H1 (cell line): ENCODE results near the gene KIAA1755. TPM values are rescaled to one million over a fixed set of nuclear protein-coding genes. Genes with fewer than 3 reads are reported as not detected.

Experiments used
- CTCF ChIA-PET: fragments of 300-600 bp; sonication (Branson Sonifier 250); formaldehyde crosslinking; loops from one replicate; lab custom pipeline; 2021; ENCODE audit not compliant: partially characterized antibody; lab: Charles Lee
- POLR2A ChIA-PET: fragments of 300-600 bp; sonication (Branson Sonifier 250); formaldehyde crosslinking; loops from one replicate; lab custom pipeline; 2021; ENCODE audit warnings: inconsistent platforms; ENCODE audit not compliant: partially characterized antibody; lab: Charles Lee
- DNase-seq, 2 experiments: peaks; one replicate each; pipeline versions ENCODE4 v3.0.0 to v3.0.0-alpha.2; 2010 to 2022; ENCODE audit warnings: low spot score in 2 of 2, low read depth in 1 of 2, mixed read lengths in 1 of 2
- FAIRE-seq: peaks from 2 replicates; lab custom pipeline; 2011; peaks lifted over from hg19 to GRCh38; lab: Jason Lieb, UNC
- H2AFZ ChIP-seq: 2 replicates; pipeline ENCODE4 v1.8.1; 2012; ENCODE audit warnings: low read length, inconsistent platforms
- H2AK5ac ChIP-seq: 2 replicates; pipeline ENCODE4 v1.6.1; 2013; ENCODE audit warnings: low read depth, low read length
- H2BK120ac ChIP-seq: replicated peaks from 2 replicates; pipeline ENCODE3; 2013; ENCODE audit warnings: low read depth, low read length, inconsistent platforms
- H2BK12ac ChIP-seq: 2 replicates; pipeline ENCODE4 v1.6.1; 2013; ENCODE audit warnings: low read depth, low read length
- H2BK15ac ChIP-seq: 2 replicates; pipeline ENCODE4 v1.6.1; 2013; ENCODE audit warnings: low read length
- H2BK20ac ChIP-seq: 2 replicates; pipeline ENCODE4 v1.6.1; 2013; ENCODE audit warnings: low read length
- H2BK5ac ChIP-seq: 2 replicates; pipeline ENCODE4 v1.6.1; 2013; ENCODE audit warnings: low read depth, low read length
- H3K14ac ChIP-seq: 2 replicates; pipeline ENCODE4 v1.6.1; 2013; ENCODE audit warnings: inconsistent platforms; ENCODE audit not compliant: insufficient read length
- H3K18ac ChIP-seq: 2 replicates; pipeline ENCODE4 v1.6.1; 2013; ENCODE audit warnings: low read length; ENCODE audit errors: extremely low read depth
- H3K23ac ChIP-seq: 2 replicates; pipeline ENCODE4 v1.6.1; 2013; ENCODE audit warnings: inconsistent platforms; ENCODE audit not compliant: insufficient read length
- H3K23me2 ChIP-seq: 2 replicates; pipeline ENCODE4 v1.6.1; 2013; ENCODE audit warnings: low read depth, low read length
- H3K27ac ChIP-seq: 2 replicates; pipeline ENCODE4 v1.6.1; 2011; ENCODE audit warnings: low read depth, low read length, inconsistent platforms
- H3K27me3 ChIP-seq, 4 experiments: replicated peaks in 1 of 4; 1 replicate in 1 of 4; 2 replicates in 3 of 4; pipeline versions ENCODE4 v1.6.1 to v1.8.1; 2011 to 2013; ENCODE audit warnings: low read length in 3 of 4, mild to moderate bottlenecking in 3 of 4, inconsistent platforms in 2 of 4, mixed read lengths in 2 of 4, moderate library complexity in 1 of 4; ENCODE audit not compliant: control insufficient read depth in 3 of 4, insufficient read depth in 3 of 4; ENCODE audit errors: extremely low read depth in 1 of 4
- H3K36me3 ChIP-seq, 4 experiments: 2 replicates each; pipeline versions ENCODE4 v1.6.1 to v1.8.1; 2011 to 2013; ENCODE audit warnings: mild to moderate bottlenecking in 4 of 4, low read length in 3 of 4, moderate library complexity in 2 of 4, control low read depth in 1 of 4, inconsistent platforms in 1 of 4; ENCODE audit not compliant: insufficient read depth in 4 of 4, control insufficient read depth in 2 of 4
- H3K4ac ChIP-seq: replicated peaks from 2 replicates; pipeline ENCODE3; 2013; ENCODE audit warnings: low read length, low read depth, mixed read lengths, inconsistent platforms; ENCODE audit not compliant: insufficient read length
- H3K4me1 ChIP-seq, 4 experiments: replicated peaks in 1 of 4; 1 replicate in 1 of 4; 2 replicates in 3 of 4; pipeline versions ENCODE4 v1.6.1 to v1.8.1; 2011 to 2013; ENCODE audit warnings: low read length in 3 of 4, inconsistent platforms in 2 of 4, mixed read lengths in 1 of 4; ENCODE audit not compliant: insufficient read depth in 4 of 4, control insufficient read depth in 3 of 4
- H3K4me2 ChIP-seq, 2 experiments: 2 replicates each; pipeline versions ENCODE4 v1.6.1 to v1.8.1; 2011 to 2013; ENCODE audit warnings: low read depth in 2 of 2, low read length in 2 of 2, control low read depth in 1 of 2, inconsistent platforms in 1 of 2, mild to moderate bottlenecking in 1 of 2; ENCODE audit not compliant: insufficient read depth in 1 of 2
- H3K4me3 ChIP-seq, 4 experiments: fragments of 200-600, 300-600 bp in 1 of 4; sonication (generic), shearing (Covaris generic), sonication (Bioruptor Twin) in 1 of 4; 2 replicates each; pipeline versions ENCODE4 v1.5.1 to v1.8.1; 2011 to 2016; ENCODE audit warnings: low read length in 4 of 4, low read depth in 3 of 4, control low read depth in 2 of 4, inconsistent platforms in 2 of 4, mild to moderate bottlenecking in 2 of 4, mixed read lengths in 1 of 4, moderate library complexity in 1 of 4; ENCODE audit not compliant: insufficient read depth in 2 of 4; ENCODE audit errors: extremely low read depth in 1 of 4
- H3K56ac ChIP-seq: replicated peaks from 2 replicates; pipeline ENCODE3; 2013; ENCODE audit warnings: low read depth, mild to moderate bottlenecking, mixed read lengths, low read length, inconsistent platforms; ENCODE audit not compliant: insufficient read length
- H3K79me1 ChIP-seq: 2 replicates; pipeline ENCODE4 v1.6.1; 2013; ENCODE audit warnings: low read depth, low read length, control low read depth
- H3K79me2 ChIP-seq, 2 experiments: 2 replicates each; pipeline versions ENCODE4 v1.6.1 to v1.8.1; 2012 to 2013; ENCODE audit warnings: low read length in 2 of 2, mild to moderate bottlenecking in 2 of 2, inconsistent platforms in 1 of 2; ENCODE audit not compliant: insufficient read depth in 2 of 2, control insufficient read depth in 1 of 2
- H3K9ac ChIP-seq, 4 experiments: replicated peaks in 1 of 4; 1 replicate in 1 of 4; 2 replicates in 3 of 4; pipeline versions ENCODE4 v1.6.1 to v1.8.1; 2011 to 2013; ENCODE audit warnings: low read depth in 3 of 4, low read length in 3 of 4, control low read depth in 2 of 4, mild to moderate bottlenecking in 2 of 4, moderate library complexity in 2 of 4, inconsistent platforms in 1 of 4; ENCODE audit errors: extremely low read depth in 1 of 4
- H3K9me3 ChIP-seq, 2 experiments: 2 replicates each; pipeline versions ENCODE4 v1.6.1 to v1.8.1; 2012 to 2013; ENCODE audit warnings: mild to moderate bottlenecking in 2 of 2, moderate library complexity in 2 of 2, control low read depth in 1 of 2, inconsistent platforms in 1 of 2, low read depth in 1 of 2, low read length in 1 of 2, mixed read lengths in 1 of 2; ENCODE audit not compliant: insufficient read depth in 2 of 2
- H4K20me1 ChIP-seq, 2 experiments: replicated peaks in 1 of 2; 2 replicates each; pipeline versions ENCODE3 to v1.8.1; 2011 to 2013; ENCODE audit warnings: inconsistent platforms in 2 of 2, low read length in 2 of 2, mild to moderate bottlenecking in 1 of 2; ENCODE audit not compliant: insufficient read depth in 2 of 2, control insufficient read depth in 1 of 2
- H4K5ac ChIP-seq: 2 replicates; pipeline ENCODE4 v1.6.1; 2013; ENCODE audit warnings: low read length, low read depth, mixed read lengths, inconsistent platforms; ENCODE audit not compliant: insufficient read length
- H4K8ac ChIP-seq: 2 replicates; pipeline ENCODE4 v1.8.0; 2013; ENCODE audit warnings: mild to moderate bottlenecking, moderate library complexity, low read length, inconsistent platforms; ENCODE audit not compliant: insufficient read depth; ENCODE audit errors: extremely low read depth
- H4K91ac ChIP-seq: replicated peaks from 2 replicates; pipeline ENCODE3; 2013; ENCODE audit warnings: low read length, mixed read lengths, inconsistent platforms; ENCODE audit not compliant: insufficient read length
- CBX5 ChIP-seq: fragments of 300-800, 300-1000 bp; sonication (generic); IDR thresholded peaks from 2 replicates; pipeline ENCODE4 v1.7.1; 2016; ENCODE audit warnings: antibody characterized with exemption, low read length, low read depth
- CBX8 ChIP-seq: fragments of 300-800, 300-1000 bp; sonication (generic); IDR thresholded peaks from 2 replicates; pipeline ENCODE4 v1.7.1; 2016; ENCODE audit warnings: low read depth, low read length, borderline replicate concordance
- EZH2 ChIP-seq: fragments of 200-600 bp; sonication (generic); IDR thresholded peaks from 2 replicates; pipeline ENCODE4 v1.7.1; 2012; ENCODE audit warnings: low read depth, mild to moderate bottlenecking, moderate library complexity, low read length, inconsistent platforms; ENCODE audit not compliant: severe bottlenecking
- FOSL1 ChIP-seq: IDR thresholded peaks from 2 replicates; pipeline ENCODE4 v1.6.1; 2011; ENCODE audit warnings: mild to moderate bottlenecking, low read depth, low read length, moderate library complexity; ENCODE audit not compliant: insufficient read depth
- NANOG ChIP-seq: IDR thresholded peaks from 2 replicates; pipeline ENCODE4 v1.6.1; 2011; ENCODE audit warnings: low read length, low read depth, mild to moderate bottlenecking, inconsistent platforms; ENCODE audit not compliant: insufficient read depth, poor library complexity, severe bottlenecking
- NRF1 ChIP-seq: IDR thresholded peaks from 2 replicates; pipeline ENCODE4 v1.6.1; 2011; ENCODE audit warnings: mild to moderate bottlenecking, low read depth, low read length, improper control_type of control experiment
- POLR2AphosphoS5 ChIP-seq: IDR thresholded peaks from 2 replicates; pipeline ENCODE4 v1.6.1; 2011; ENCODE audit warnings: low read depth, low read length
- RFX5 ChIP-seq: IDR thresholded peaks from 2 replicates; pipeline ENCODE4 v1.6.1; 2011; ENCODE audit warnings: low read depth, low read length, improper control_type of control experiment, borderline replicate concordance
- RXRA ChIP-seq: IDR thresholded peaks from 2 replicates; pipeline ENCODE4 v1.6.1; 2011; ENCODE audit warnings: low read depth, mild to moderate bottlenecking, low read length, moderate library complexity; ENCODE audit not compliant: insufficient read depth
- SP2 ChIP-seq: IDR thresholded peaks from 2 replicates; pipeline ENCODE4 v1.6.1; 2012; ENCODE audit warnings: mild to moderate bottlenecking, low read length, inconsistent platforms
- SUZ12 ChIP-seq: fragments of 200-600 bp; sonication (generic); IDR thresholded peaks from 2 replicates; pipeline ENCODE4 v1.6.1; 2012; ENCODE audit warnings: mild to moderate bottlenecking, inconsistent platforms, low read length, moderate library complexity, mixed read lengths
- TEAD4 ChIP-seq: IDR thresholded peaks from 2 replicates; pipeline ENCODE4 v1.6.1; 2012; ENCODE audit warnings: low read depth, low read length, inconsistent platforms, mixed read lengths
- USF2 ChIP-seq: IDR thresholded peaks from 2 replicates; pipeline ENCODE4 v1.6.1; 2011; ENCODE audit warnings: low read length, improper control_type of control experiment
- WGBS, 2 experiments: shearing (Covaris generic) in 1 of 2; methylation state at CpG; one replicate each; pipeline versions ENCODE4 v1.1.6 to v1.1.7; 2013 to 2015; ENCODE audit warnings: low lambda C conversion rate in 2 of 2, mixed read lengths in 2 of 2, inconsistent platforms in 1 of 2, low coverage in 1 of 2, missing lambda C conversion rate in 1 of 2; ENCODE audit not compliant: insufficient replicate concordance in 2 of 2, insufficient coverage in 1 of 2, insufficient read length in 1 of 2; ENCODE audit errors: extremely low coverage in 1 of 2, missing lambda C conversion rate in 1 of 2; 5-methylcytosine and 5-hydroxymethylcytosine counted together
- polyA plus RNA-seq, 7 experiments: library from polyadenylated mRNA; depleted of rRNA in 3 of 7; stranded (reverse) in 5 of 7; unstranded in 2 of 7; fragments of >200 nt in 5 of 7; fragments of 200-250 nt in 2 of 7; gene quantifications; 1 replicate in 5 of 7; 2 replicates in 1 of 7; 4 replicates in 1 of 7; pipeline versions ENCODE4 v1.2.1 to v1.2.3, GENCODE V29; 2011 to 2013; ENCODE audit warnings: missing spikeins in 2 of 7, mixed read lengths in 2 of 7
- total RNA-seq: library from RNA; stranded (reverse); fragmentation: NEBNext Ultra II Directional; extraction: Animal tissue kit (Norgen Biotek cat#: 25700); gene quantifications from 2 replicates; pipeline ENCODE4 v1.2.1, GENCODE V29; 2021

Gene KIAA1755
- total and polyA plus RNA-seq, 2 of the 8 experiments (the other 6 are each of a cell fraction or from before 2014, with no cell fraction given) = 0.23 TPM; not detected in 1

GRCh38 chr20:38308447-38308846 is 47.9 kb upstream of the KIAA1755 start:
- CTCF ChIA-PET = interaction anchor here (1.0 to 2.5 kb wide), 9 partner anchors 10 to 251 kb away, joined by 3 to 10 read pairs (median 4); no protein-coding TSS in a partner anchor
- TF ChIP-seq CBX5 (no peak), RXRA (no peak), NANOG (no peak), TEAD4 (no peak), FOSL1 (no peak), CBX8 (no peak), RFX5 (no peak), SP2 (no peak), NRF1 (no peak), EZH2 (no peak), USF2 (no peak), SUZ12 (no peak), POLR2AphosphoS5 (no peak)

More at GRCh38 chr20:38308447-38308846, 47.9 kb upstream of the KIAA1755 start:
- no peak overlapping the region for H3K18ac ChIP-seq
- H3K4me3 ChIP-seq = no peak overlapping the region
- no peak overlapping the region for H2BK120ac ChIP-seq
- no peaks in the 10 kb centered on the region for H3K36me3 ChIP-seq
- FAIRE-seq = no peak
- no peak for DNase-seq
- 86% methylated on average over 1 of the region's 1 CpG; no CpG with 5 or more reads in 1 of the 2 experiments for WGBS, 2 experiments
- H2BK20ac ChIP-seq = no peak overlapping the region
- H2AFZ ChIP-seq = no peak overlapping the region
- no peak overlapping the region for H4K5ac ChIP-seq
- H3K4me1 ChIP-seq = no peaks in the 10 kb centered on the region
- peaks cover under 1% of the 10 kb centered on the region; the same call in 1 of the 2 replicates for H3K23me2 ChIP-seq
- no peak overlapping the region for H4K91ac ChIP-seq
- H3K27me3 ChIP-seq = no peaks in the 10 kb centered on the region; a peak in 1 of 7 replicates
- no peak overlapping the region for H2BK5ac ChIP-seq
- H3K27ac ChIP-seq = no peak overlapping the region
- no peaks in the 10 kb centered on the region for H3K79me1 ChIP-seq
- H4K20me1 ChIP-seq = no peaks in the 10 kb centered on the region
- no peak overlapping the region for H3K14ac ChIP-seq
- no peak overlapping the region for H2BK15ac ChIP-seq
- no peaks in the 10 kb centered on the region; a peak in 1 of 4 replicates for H3K9me3 ChIP-seq
- H3K9ac ChIP-seq = no peak overlapping the region
- no peak overlapping the region for H3K23ac ChIP-seq
- no peaks in the 10 kb centered on the region for H3K79me2 ChIP-seq
- H3K4ac ChIP-seq = no peak overlapping the region
- H3K4me2 ChIP-seq = no peak overlapping the region
- no peak overlapping the region for H2AK5ac ChIP-seq
- H2BK12ac ChIP-seq = no peak overlapping the region
- POLR2A ChIA-PET = interaction anchor here (1.9 kb wide), 1 partner anchor 110 kb away, joined by 4 read pairs; no protein-coding TSS in a partner anchor
- H3K56ac ChIP-seq = no peak overlapping the region
- no peak overlapping the region for H4K8ac ChIP-seq
